Urinary bladder (tissue), 4 donors: ENCODE measurements around the gene LIN54. TPM values are rescaled to one million over a fixed set of nuclear protein-coding genes. Genes with fewer than 3 reads are reported as not detected.

Experiments used
- DNase-seq: peaks from one replicate; pipeline ENCODE4 v3.0.0-alpha.2; 2015; ENCODE audit errors: extremely low spot score
- H3K27ac ChIP-seq: one replicate; pipeline ENCODE4 v1.5.1; 2013; ENCODE audit warnings: low read depth, mild to moderate bottlenecking, moderate library complexity
- H3K36me3 ChIP-seq: one replicate; pipeline ENCODE4 v1.6.1; 2013; ENCODE audit warnings: mild to moderate bottlenecking, moderate library complexity; ENCODE audit not compliant: insufficient read depth
- H3K4me1 ChIP-seq: one replicate; pipeline ENCODE4 v1.6.1; 2013; ENCODE audit warnings: mild to moderate bottlenecking, moderate library complexity; ENCODE audit not compliant: insufficient read depth
- H3K4me3 ChIP-seq: one replicate; pipeline ENCODE4 v1.5.1; 2013; ENCODE audit warnings: low read depth, low read length
- WGBS: extraction: QIAGEN DNeasy Blood & Tissue Kit; methylation state at CpG from one replicate; pipeline ENCODE4 v1.1.7; 2013; 5-methylcytosine and 5-hydroxymethylcytosine counted together
- polyA plus RNA-seq: library from polyadenylated mRNA; stranded (reverse); fragments of 200-250 nt; gene quantifications from one replicate; pipeline ENCODE4 v1.2.3, GENCODE V29; 2013
- small RNA-seq: library from RNA; depleted of rRNA; stranded (forward); fragments of <200 nt; gene quantifications from one replicate; pipeline ENCODE3, GENCODE V24; 2014
- total RNA-seq: library from RNA; depleted of rRNA; stranded (reverse); fragments of >200 nt; gene quantifications from one replicate; pipeline ENCODE4 v1.2.3, GENCODE V29; 2014
- donor health status: healthy with polysubstance abuse.
- donor health status: healthy.

LIN54 gene
- total and polyA plus RNA-seq, 2 donors: 5.5 to 21.5 TPM

DNA sequence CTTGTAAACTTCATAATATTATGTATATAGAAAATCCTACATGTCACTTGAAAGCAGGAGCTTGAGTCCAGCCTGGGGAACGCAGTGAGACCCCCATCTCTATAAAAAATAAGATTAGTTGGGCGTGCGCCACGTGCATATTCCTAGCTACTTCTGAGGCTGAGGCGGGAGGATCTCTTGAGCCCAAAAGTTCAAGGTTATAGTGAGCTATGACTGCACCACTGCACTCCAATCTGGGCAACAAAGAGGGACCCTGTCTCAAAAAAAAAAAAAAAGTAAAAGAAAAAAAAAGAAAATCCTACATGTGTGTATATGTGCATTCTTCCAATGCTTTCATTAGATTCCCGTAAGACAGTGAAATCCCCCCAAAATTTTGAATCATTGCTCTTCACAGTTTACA, 121.3 kb downstream of the LIN54 start:
- DNase-seq: no peak
- no peaks in the 10 kb centered on the region for H3K36me3 ChIP-seq
- no peak overlapping the region for H3K4me3 ChIP-seq
- peaks cover 2% of the 10 kb centered on the region for H3K4me1 ChIP-seq
- no peak overlapping the region for H3K27ac ChIP-seq
- WGBS: 62% methylated on average over 6 of the region's 6 CpGs

GRCh38 chr4:82886147-82886942, 124.3 kb downstream of the LIN54 start:
- Histone ChIP-seq H3K4me3 (no peak overlapping the region), H3K4me1 (peaks cover 2% of the 10 kb centered on the region), H3K27ac (no peak overlapping the region), H3K36me3 (no peaks in the 10 kb centered on the region)
- 31% methylated on average over 5 of the region's 5 CpGs for WGBS
- no peak for DNase-seq

DNA sequence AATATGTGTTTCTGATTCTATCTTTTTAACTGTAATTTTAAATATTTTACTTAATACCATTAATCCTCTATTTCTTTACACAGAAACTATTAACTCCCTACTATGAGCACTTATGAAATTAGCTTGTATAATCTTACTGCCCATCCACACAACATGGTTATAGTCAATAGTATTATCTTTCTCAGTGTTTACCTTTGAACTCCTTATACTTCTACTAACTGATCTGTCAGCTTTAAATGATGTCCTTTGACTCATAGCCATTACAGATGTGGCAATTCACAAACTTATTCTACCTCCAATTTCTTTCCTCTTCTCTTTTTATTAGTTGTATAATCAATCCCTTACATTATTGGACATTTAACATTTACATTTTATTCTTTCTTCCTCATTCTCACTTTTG, 125.2 kb downstream of the LIN54 start:
- Histone ChIP-seq H3K36me3 (no peaks in the 10 kb centered on the region), H3K4me3 (no peak overlapping the region), H3K4me1 (peaks cover 2% of the 10 kb centered on the region), H3K27ac (no peak overlapping the region)
- no peak for DNase-seq

Small RNA genes lying within 50 kb of the gene (small RNA-seq; reads per million reads assigned to genes)
- not detected for gene RF00019
- gene RNU6-615P: not detected

Other genes starting within 250 kb of the LIN54 start
- gene SCD5, start 212.0 kb downstream of the LIN54 start, total RNA-seq: 23.3 TPM
- 26.0 TPM for gene SCD5, start 212.0 kb downstream of the LIN54 start, polyA plus RNA-seq
- gene SEC31A, start 119.7 kb downstream of the LIN54 start, total RNA-seq: 522 TPM
- gene SEC31A, start 119.7 kb downstream of the LIN54 start, polyA plus RNA-seq: 109 TPM
- 30.3 TPM for gene THAP9, start 110.1 kb downstream of the LIN54 start, total RNA-seq
- 3.4 TPM for gene THAP9, start 110.1 kb downstream of the LIN54 start, polyA plus RNA-seq
- gene COPS4, start 24.4 kb upstream of the LIN54 start, total RNA-seq: 151 TPM
- 38.3 TPM for gene COPS4, start 24.4 kb upstream of the LIN54 start, polyA plus RNA-seq
- 4.0 TPM for gene PLAC8, start 103.9 kb upstream of the LIN54 start, total RNA-seq
- gene PLAC8, start 103.9 kb upstream of the LIN54 start, polyA plus RNA-seq: 3.5 TPM